Measurements from ENCODE around the gene NAP1L4. TPM values are rescaled to one million over a fixed set of nuclear protein-coding genes. Genes with fewer than 3 reads are reported as not detected.

The NAP1L4 gene
- total RNA-seq, 1 donor from 2014 or later: 156 TPM

DNA sequence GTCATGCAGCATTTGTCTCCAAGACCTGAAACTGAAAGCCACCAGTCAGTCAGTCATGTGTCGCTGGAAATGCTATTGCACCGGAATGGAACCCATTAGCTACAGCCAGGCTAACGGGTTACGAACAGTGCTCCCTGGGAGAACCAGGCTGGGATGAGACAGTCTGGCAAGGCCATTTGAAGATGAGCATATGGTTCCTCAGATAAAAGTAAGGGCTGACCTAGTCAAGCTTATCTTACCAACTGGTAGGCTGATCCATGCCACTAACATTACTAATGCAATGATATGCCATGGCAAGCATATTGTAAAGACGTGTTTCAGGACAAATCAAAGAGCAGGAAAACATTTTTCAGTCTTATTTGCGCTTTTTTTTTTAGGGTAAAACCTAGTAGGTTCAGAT is 28.4 kb downstream of the NAP1L4 start:
- no peak overlapping the region for H3K4me3 ChIP-seq (ENCODE audit: low read depth, low read length)
- no peak for DNase-seq (ENCODE audit: low read depth)
- TF ChIP-seq, protein P1, sequence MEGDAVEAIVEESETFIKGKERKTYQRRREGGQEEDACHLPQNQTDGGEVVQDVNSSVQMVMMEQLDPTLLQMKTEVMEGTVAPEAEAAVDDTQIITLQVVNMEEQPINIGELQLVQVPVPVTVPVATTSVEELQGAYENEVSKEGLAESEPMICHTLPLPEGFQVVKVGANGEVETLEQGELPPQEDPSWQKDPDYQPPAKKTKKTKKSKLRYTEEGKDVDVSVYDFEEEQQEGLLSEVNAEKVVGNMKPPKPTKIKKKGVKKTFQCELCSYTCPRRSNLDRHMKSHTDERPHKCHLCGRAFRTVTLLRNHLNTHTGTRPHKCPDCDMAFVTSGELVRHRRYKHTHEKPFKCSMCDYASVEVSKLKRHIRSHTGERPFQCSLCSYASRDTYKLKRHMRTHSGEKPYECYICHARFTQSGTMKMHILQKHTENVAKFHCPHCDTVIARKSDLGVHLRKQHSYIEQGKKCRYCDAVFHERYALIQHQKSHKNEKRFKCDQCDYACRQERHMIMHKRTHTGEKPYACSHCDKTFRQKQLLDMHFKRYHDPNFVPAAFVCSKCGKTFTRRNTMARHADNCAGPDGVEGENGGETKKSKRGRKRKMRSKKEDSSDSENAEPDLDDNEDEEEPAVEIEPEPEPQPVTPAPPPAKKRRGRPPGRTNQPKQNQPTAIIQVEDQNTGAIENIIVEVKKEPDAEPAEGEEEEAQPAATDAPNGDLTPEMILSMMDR (conservative IDR thresholded peaks at IDR 0.05; ENCODE audit: low read depth, low read length): no peak

DNA sequence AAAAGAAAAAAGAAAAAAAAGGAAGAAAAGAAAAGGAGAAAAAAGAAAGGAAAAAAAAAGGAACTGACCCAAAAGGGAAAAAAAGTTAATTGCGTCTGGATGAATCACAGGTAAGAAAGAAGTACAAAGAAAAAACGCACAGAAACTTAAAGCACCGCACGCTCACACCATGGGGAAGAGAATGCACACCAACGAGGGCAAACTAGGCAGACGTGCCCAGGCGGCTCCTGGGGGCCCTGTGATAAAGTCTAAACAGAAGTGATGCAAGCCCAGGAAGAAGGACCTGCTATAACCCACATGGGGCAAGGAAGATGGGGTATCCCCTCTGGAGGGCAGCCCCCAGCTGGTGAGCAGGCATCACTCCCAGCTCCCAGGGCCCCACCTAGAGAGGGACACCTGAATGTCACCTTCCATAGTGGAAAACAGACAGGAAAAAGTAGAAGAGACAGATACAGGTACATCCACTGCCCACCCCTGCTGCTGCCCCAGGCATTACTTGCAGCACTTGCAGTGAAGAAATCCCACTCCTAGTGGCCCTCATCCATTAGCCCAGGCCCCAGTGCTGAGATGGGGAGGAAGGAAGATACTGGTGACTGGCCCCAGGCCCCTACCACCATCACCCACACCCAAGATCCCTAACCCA is 28.9 kb downstream of the NAP1L4 start:
- no peak overlapping the region for H3K4me3 ChIP-seq (ENCODE audit: low read depth, low read length)
- no peak for DNase-seq (ENCODE audit: low read depth)
- TF ChIP-seq, protein P1 (conservative IDR thresholded peaks at IDR 0.05; ENCODE audit: low read depth, low read length): no peak

- DNase-seq (ENCODE audit: low read depth): no peak
- TF ChIP-seq, protein P1 (conservative IDR thresholded peaks at IDR 0.05; ENCODE audit: low read depth, low read length): no peak
- H3K4me3 ChIP-seq (ENCODE audit: low read depth, low read length): no peak overlapping the region
These were observed 31.0 kb downstream of the NAP1L4 start for GRCh38 chr11:2961080-2961479.

DNA sequence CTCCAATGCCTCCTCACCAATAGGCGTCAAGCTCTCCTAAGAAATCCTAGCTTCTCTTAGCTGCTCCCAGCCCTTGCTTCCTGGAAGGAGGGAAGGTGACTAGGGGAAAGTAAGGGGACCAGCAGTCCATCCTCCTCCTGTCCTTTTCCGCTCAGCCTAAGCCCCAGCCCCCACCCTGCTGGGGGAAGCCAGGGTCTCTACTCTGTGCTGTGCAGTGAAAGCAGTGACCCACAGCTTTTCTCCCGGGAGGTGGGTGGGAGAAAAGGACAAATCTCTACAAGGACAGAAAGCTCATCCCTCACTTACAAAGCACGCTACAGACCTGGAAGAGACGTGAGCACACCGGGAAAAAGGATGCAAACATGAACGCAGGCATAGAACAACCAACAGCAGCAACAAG is 32.0 kb downstream of the NAP1L4 start:
- H3K4me3 ChIP-seq (ENCODE audit: low read depth, low read length): no peak overlapping the region
- TF ChIP-seq, protein P1 (conservative IDR thresholded peaks at IDR 0.05; ENCODE audit: low read depth, low read length): no peak
- no peak for DNase-seq (ENCODE audit: low read depth)

DNA sequence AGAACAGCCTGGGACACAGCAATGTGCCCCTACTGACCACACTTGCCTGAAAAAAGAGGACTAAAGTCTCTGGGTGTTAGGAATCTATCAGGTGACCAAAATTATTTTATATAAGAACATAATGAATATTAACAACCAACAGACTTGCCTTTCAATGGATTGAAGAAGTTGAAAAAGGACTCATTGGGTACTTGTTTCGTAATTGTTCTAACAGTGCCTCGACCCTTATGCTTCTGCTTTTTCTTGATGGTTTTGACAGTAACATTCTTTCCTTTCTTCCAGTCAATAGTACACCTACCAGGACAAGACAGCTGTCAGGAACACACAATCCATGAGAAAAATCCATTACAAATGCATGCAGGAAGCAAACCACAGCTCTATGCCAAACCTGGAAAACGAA is 33.9 kb downstream of the NAP1L4 start:
- TF ChIP-seq, protein P1 (conservative IDR thresholded peaks at IDR 0.05; ENCODE audit: low read depth, low read length): no peak
- no peak for DNase-seq (ENCODE audit: low read depth)
- H3K4me3 ChIP-seq (ENCODE audit: low read depth, low read length): no peak overlapping the region

DNA sequence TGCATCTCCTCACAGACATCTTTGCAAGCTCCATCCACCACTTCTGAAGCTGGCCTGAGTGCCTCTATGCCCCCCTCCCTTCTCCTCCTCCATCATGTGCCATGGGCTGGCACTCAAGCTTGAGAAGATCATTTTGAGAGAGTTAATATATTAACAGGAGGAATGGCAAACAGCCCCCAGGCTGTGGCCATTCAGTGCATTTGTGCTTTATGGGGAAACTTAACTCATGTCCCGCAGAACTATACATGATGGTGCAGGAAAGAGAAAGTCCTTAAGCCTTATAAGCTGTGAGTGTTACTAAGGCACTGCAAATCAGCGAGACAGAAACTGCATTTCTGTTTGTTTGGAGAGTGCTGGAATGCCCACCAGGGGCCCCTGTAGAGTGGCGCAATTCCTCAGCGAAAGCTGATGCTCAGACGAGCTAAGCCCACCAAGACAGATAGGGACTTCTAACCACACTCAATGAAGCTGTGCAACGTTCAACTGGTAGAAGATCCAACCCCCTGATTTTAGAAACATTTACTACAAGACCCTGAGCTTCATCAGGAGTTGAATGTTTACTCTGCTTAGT is 36.1 kb downstream of the NAP1L4 start:
- no peak overlapping the region for H3K4me3 ChIP-seq (ENCODE audit: low read depth, low read length)
- TF ChIP-seq, protein P1 (conservative IDR thresholded peaks at IDR 0.05; ENCODE audit: low read depth, low read length): peak; percentile 28
- no peak for DNase-seq (ENCODE audit: low read depth)

GRCh38 chr11:2954263-2954662 is 37.9 kb downstream of the NAP1L4 start:
- TF ChIP-seq, protein P1 (conservative IDR thresholded peaks at IDR 0.05; ENCODE audit: low read depth, low read length): no peak
- DNase-seq (ENCODE audit: low read depth): no peak
- H3K4me3 ChIP-seq (ENCODE audit: low read depth, low read length): no peak overlapping the region

All from epithelial cell of proximal tubule (primary cell).